ENCODE results near the gene SDK2.

SDK2 gene

GRCh38 chr17:73630965-73631595 is 13.2 kb downstream of the SDK2 start:
- no peak for DNase-seq

- no peak for DNase-seq
Observed at GRCh38 chr17:73630531-73630930, 13.7 kb downstream of the SDK2 start.

GRCh38 chr17:73628642-73629552 is 15.3 kb downstream of the SDK2 start:
- no peak for DNase-seq

GRCh38 chr17:73625991-73626673 is 18.1 kb downstream of the SDK2 start:
- no peak for DNase-seq

GRCh38 chr17:73625006-73625405 is 19.2 kb downstream of the SDK2 start:
- no peak for DNase-seq

GRCh38 chr17:73624496-73624988 is 19.7 kb downstream of the SDK2 start:
- DNase-seq: no peak

GRCh38 chr17:73623818-73624217 is 20.4 kb downstream of the SDK2 start:
- DNase-seq: no peak

GRCh38 chr17:73623247-73623646 is 21.0 kb downstream of the SDK2 start:
- no peak for DNase-seq

GRCh38 chr17:73622381-73622780 is 21.9 kb downstream of the SDK2 start:
- no peak for DNase-seq

GRCh38 chr17:73621685-73622084 is 22.6 kb downstream of the SDK2 start:
- no peak for DNase-seq

GRCh38 chr17:73620414-73620813 is 23.8 kb downstream of the SDK2 start:
- no peak for DNase-seq

- DNase-seq: no peak
Observed at GRCh38 chr17:73617501-73617900, 26.7 kb downstream of the SDK2 start.

- no peak for DNase-seq
Observed at GRCh38 chr17:73616873-73617404, 27.3 kb downstream of the SDK2 start.

GRCh38 chr17:73616120-73616872 is 27.9 kb downstream of the SDK2 start:
- no peak for DNase-seq

- no peak for DNase-seq
Observed at GRCh38 chr17:73614256-73614655, 30.0 kb downstream of the SDK2 start.

- no peak for DNase-seq
Observed at GRCh38 chr17:73613271-73614233, 30.7 kb downstream of the SDK2 start.

- DNase-seq: no peak
Observed at GRCh38 chr17:73612031-73612472, 32.2 kb downstream of the SDK2 start.

- DNase-seq: no peak
Observed at GRCh38 chr17:73611630-73612029, 32.6 kb downstream of the SDK2 start.

GRCh38 chr17:73610331-73610911 is 33.8 kb downstream of the SDK2 start:
- DNase-seq: no peak

GRCh38 chr17:73609758-73610157 is 34.5 kb downstream of the SDK2 start:
- no peak for DNase-seq

- DNase-seq: no peak
Observed at GRCh38 chr17:73609060-73609459, 35.2 kb downstream of the SDK2 start.
